MCF 10A (cell line): ENCODE results near the gene CACNA2D1. TPM values are rescaled to one million over a fixed set of nuclear protein-coding genes. Genes with fewer than 3 reads are reported as not detected.

Source experiments
- BruUV-seq: library from RNA; stranded (reverse); fragments of 400-500 nt; replicated peaks from 2 replicates; lab custom pipeline; 2021; lab: Mats Ljungman, UMichigan
- CTCF ChIA-PET: fragments of 300-600 bp; sonication (Branson Sonifier 250); formaldehyde crosslinking; extraction: SDS; loops from one replicate; lab custom pipeline; 2021; ENCODE audit warnings: antibody characterized with exemption, inconsistent platforms; lab: Yijun Ruan, JAX
- POLR2A ChIA-PET: fragments of 300-600, 350-650 bp; sonication (Branson Sonifier 250); formaldehyde crosslinking; extraction: SDS; loops from one replicate; lab custom pipeline; 2020; ENCODE audit warnings: antibody characterized with exemption, inconsistent platforms; lab: Yijun Ruan, JAX
- DNase-seq: peaks from one replicate; pipeline ENCODE4 v3.0.0-alpha.2; 2018; ENCODE audit not compliant: unreplicated experiment
- H3K27ac Mint-ChIP-seq: one replicate; pipeline ENCODE4 v1.8.0; 2022; ENCODE audit warnings: mild to moderate bottlenecking, low read depth, mixed read lengths; ENCODE audit not compliant: unreplicated experiment
- H3K27me3 Mint-ChIP-seq: one replicate; pipeline ENCODE4 v1.8.0; 2022; ENCODE audit warnings: mixed read lengths; ENCODE audit not compliant: insufficient read depth, unreplicated experiment
- H3K36me3 Mint-ChIP-seq: one replicate; pipeline ENCODE4 v1.8.0; 2022; ENCODE audit warnings: mild to moderate bottlenecking, moderate library complexity, mixed read lengths; ENCODE audit not compliant: insufficient read depth, unreplicated experiment
- H3K4me1 Mint-ChIP-seq: one replicate; pipeline ENCODE4 v1.8.0; 2022; ENCODE audit warnings: mixed read lengths; ENCODE audit not compliant: insufficient read depth, unreplicated experiment
- H3K4me3 Mint-ChIP-seq: one replicate; pipeline ENCODE4 v1.8.0; 2022; ENCODE audit warnings: mild to moderate bottlenecking, moderate library complexity, mixed read lengths; ENCODE audit not compliant: unreplicated experiment
- H3K9me3 Mint-ChIP-seq: one replicate; pipeline ENCODE4 v1.8.0; 2022; ENCODE audit warnings: mixed read lengths; ENCODE audit not compliant: unreplicated experiment
- CTCF ChIP-seq: fragments of 200-600 bp; IDR thresholded peaks from one replicate; pipeline ENCODE4 v1.8.0; 2022; ENCODE audit warnings: antibody characterized with exemption, mild to moderate bottlenecking; ENCODE audit not compliant: unreplicated experiment
- intact Hi-C: fragments of 100-400 bp; cut with micrococcal nuclease; formaldehyde crosslinking; loops from 2 replicates; pipeline ENCODE4 v1.14.1; 2022
- total RNA-seq: library from RNA; stranded (reverse); gene quantifications from 2 replicates; pipeline ENCODE4 v1.2.3, GENCODE V29; 2022

The CACNA2D1 gene
- total RNA-seq, 1 experiment from 2014 or later: not detected

- peaks cover 46% of the 10 kb centered on the region for H3K27me3 Mint-ChIP-seq
- no peak for DNase-seq
- no peaks in the 10 kb centered on the region for H3K4me1 Mint-ChIP-seq
- TF ChIP-seq CTCF: no peak
- no peaks in the 10 kb centered on the region for H3K9me3 Mint-ChIP-seq
- CTCF ChIA-PET: interaction anchor here (0.6 kb wide), 1 partner anchor 316 kb away, joined by 5 read pairs; no protein-coding TSS in a partner anchor
- no peak overlapping the region for H3K4me3 Mint-ChIP-seq
- intact Hi-C loops: no loop called here
- H3K36me3 Mint-ChIP-seq: peaks cover 1% of the 10 kb centered on the region
- POLR2A ChIA-PET: no interaction called here
- no TSS peak for BruUV-seq
- H3K27ac Mint-ChIP-seq: no peak overlapping the region
Observed at GRCh38 chr7:82289889-82290288, 153.7 kb downstream of the CACNA2D1 start.

DNA sequence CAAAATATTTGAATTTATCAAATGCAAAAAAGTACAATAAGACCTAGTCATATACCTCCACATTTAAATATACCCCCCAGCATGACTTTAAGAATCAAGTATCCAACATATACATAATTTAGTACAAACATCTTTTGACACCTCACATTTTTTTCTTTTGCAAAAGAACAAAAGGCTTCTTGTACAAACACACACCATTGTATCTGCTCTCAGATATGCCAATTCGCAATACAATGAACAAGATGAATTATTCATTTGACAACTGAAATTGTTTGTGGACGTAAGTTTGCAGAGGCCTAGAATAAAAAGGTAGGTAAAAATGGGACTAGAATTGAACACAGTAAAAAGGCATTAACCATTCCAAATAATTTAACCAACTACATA, 154.4 kb downstream of the CACNA2D1 start:
- CTCF ChIA-PET: no interaction called here
- TF ChIP-seq CTCF: no peak
- H3K27ac Mint-ChIP-seq: no peak overlapping the region
- BruUV-seq: no TSS peak
- H3K27me3 Mint-ChIP-seq: peaks cover 54% of the 10 kb centered on the region
- intact Hi-C loops: no loop called here
- H3K4me1 Mint-ChIP-seq: no peaks in the 10 kb centered on the region
- H3K9me3 Mint-ChIP-seq: no peaks in the 10 kb centered on the region
- POLR2A ChIA-PET: no interaction called here
- DNase-seq: no peak
- peaks cover 6% of the 10 kb centered on the region for H3K36me3 Mint-ChIP-seq
- H3K4me3 Mint-ChIP-seq: no peak overlapping the region

GRCh38 chr7:82286798-82287140, 156.8 kb downstream of the CACNA2D1 start:
- no peaks in the 10 kb centered on the region for H3K9me3 Mint-ChIP-seq
- H3K27ac Mint-ChIP-seq: no peak overlapping the region
- no peaks in the 10 kb centered on the region for H3K4me1 Mint-ChIP-seq
- no peak overlapping the region for H3K4me3 Mint-ChIP-seq
- H3K27me3 Mint-ChIP-seq: peaks cover 44% of the 10 kb centered on the region
- TF ChIP-seq CTCF: no peak
- no TSS peak for BruUV-seq
- DNase-seq: no peak
- peaks cover 6% of the 10 kb centered on the region for H3K36me3 Mint-ChIP-seq
- POLR2A ChIA-PET: no interaction called here
- intact Hi-C loops: no loop called here
- CTCF ChIA-PET: interaction anchor here (0.7 kb wide), 3 partner anchors 9 to 68 kb away, joined by 3 read pairs; no protein-coding TSS in a partner anchor

DNA sequence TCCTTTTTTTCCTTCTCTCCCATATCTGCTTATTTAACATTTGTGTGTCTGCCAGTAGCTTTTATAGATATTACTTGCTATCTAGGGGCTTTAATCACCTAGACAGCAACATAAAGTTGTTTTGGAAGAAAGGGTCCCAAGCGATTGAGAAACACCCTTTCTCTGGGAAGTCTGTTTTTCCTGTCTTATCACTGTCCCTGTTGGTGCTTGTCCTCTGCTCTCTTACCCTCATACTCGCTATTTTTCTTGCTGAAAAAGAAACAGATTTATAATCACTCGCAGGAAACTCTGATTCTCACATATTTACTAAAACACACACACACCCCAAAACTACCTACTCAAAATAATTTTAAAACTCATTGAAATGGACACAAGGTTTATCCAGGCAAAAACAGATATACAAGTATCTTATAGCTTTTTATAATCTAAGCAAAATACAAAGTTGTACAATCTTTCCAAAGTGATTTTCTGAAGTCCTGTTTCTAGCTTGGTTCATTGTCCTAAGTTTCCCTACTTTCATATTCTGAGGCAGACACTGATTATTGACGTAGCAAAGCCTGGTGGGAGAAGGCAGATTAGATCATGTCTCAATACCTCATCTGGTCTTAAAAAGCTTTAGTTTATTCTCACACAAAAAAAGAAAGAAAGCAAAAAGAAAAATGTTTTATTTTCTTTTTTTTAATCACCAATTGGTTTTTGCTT, 157.3 kb downstream of the CACNA2D1 start:
- Mint-ChIP-seq H3K36me3 (peaks cover 6% of the 10 kb centered on the region), H3K4me3 (no peak overlapping the region), H3K27me3 (peaks cover 40% of the 10 kb centered on the region), H3K27ac (no peak overlapping the region), H3K4me1 (no peaks in the 10 kb centered on the region), H3K9me3 (no peaks in the 10 kb centered on the region)
- DNase-seq: no peak
- no TSS peak for BruUV-seq
- ChIA-PET CTCF (interaction anchor here (0.7 kb wide), 2 partner anchors 10 to 68 kb away, joined by 3 read pairs; no protein-coding TSS in a partner anchor), POLR2A (no interaction called here)
- intact Hi-C loops: no loop called here
- no peak for TF ChIP-seq CTCF
